Type B pancreatic cell (in vitro differentiated cells): ENCODE data around the gene GLG1. TPM values are rescaled to one million over a fixed set of nuclear protein-coding genes. Genes with fewer than 3 reads are reported as not detected.
A peak's percentile ranks its signal among the peaks of the same experiment; 100 is the strongest.

ENCODE experiments used
- DNase-seq: peaks from one replicate; pipeline ENCODE4 v3.0.0; 2021; ENCODE audit warnings: mixed read lengths; ENCODE audit not compliant: unreplicated experiment; ENCODE audit errors: extremely low spot score
- H3K27ac Mint-ChIP-seq: 2 replicates; pipeline ENCODE4 v1.8.0; 2021; ENCODE audit warnings: mild to moderate bottlenecking, mixed read lengths
- H3K27me3 Mint-ChIP-seq: 2 replicates; pipeline ENCODE4 v1.8.0; 2021; ENCODE audit warnings: mixed read lengths
- H3K36me3 Mint-ChIP-seq: 2 replicates; pipeline ENCODE4 v1.8.0; 2021; ENCODE audit warnings: mixed read lengths
- H3K4me1 Mint-ChIP-seq: one replicate; pipeline ENCODE4 v1.8.0; 2021; ENCODE audit warnings: mixed read lengths; ENCODE audit not compliant: unreplicated experiment
- H3K4me3 Mint-ChIP-seq: 2 replicates; pipeline ENCODE4 v1.8.0; 2021; ENCODE audit warnings: mild to moderate bottlenecking, mixed read lengths
- H3K9me3 Mint-ChIP-seq: 2 replicates; pipeline ENCODE4 v1.8.0; 2021; ENCODE audit warnings: mixed read lengths
- CTCF ChIP-seq: fragments of 200-600 bp; sonication (generic); conservative IDR thresholded peaks from 2 replicates; pipeline ENCODE4 v1.5.0; 2021; ENCODE audit warnings: antibody characterized with exemption, mild to moderate bottlenecking
- total RNA-seq: library from RNA; stranded (reverse); gene quantifications from 2 replicates; pipeline ENCODE4 v1.2.1, GENCODE V29; 2021; ENCODE audit warnings: low replicate concordance

Gene GLG1
- total RNA-seq, 1 donor from 2014 or later = 144 TPM

DNA sequence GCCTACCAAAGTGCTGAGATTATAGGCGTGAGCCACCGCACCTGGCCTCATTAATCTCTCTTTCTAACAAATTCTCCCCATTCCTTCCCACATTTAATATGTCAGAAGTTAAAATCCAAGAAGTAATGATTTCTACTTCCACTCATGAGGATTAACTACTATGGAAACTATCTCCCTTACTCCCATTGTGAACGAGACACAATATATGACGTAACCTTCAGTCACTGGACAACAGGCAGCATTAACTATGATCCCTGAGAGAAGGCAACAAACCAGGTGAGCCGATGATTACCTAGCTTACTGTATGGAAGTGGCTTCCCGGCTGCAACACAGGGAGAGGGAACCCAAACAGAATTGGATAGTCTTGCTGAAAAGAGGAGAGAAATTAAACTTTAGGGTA lies 20.0 kb downstream of the GLG1 start:
- Mint-ChIP-seq H3K36me3 (peaks cover 16% of the 10 kb centered on the region), H3K27me3 (no peaks in the 10 kb centered on the region), H3K4me1 (peaks cover 18% of the 10 kb centered on the region), H3K4me3 (no peak overlapping the region), H3K9me3 (peaks cover 13% of the 10 kb centered on the region), H3K27ac (peak overlapping the region; percentile 17)
- no peak for DNase-seq
- no peak for TF ChIP-seq CTCF

DNA sequence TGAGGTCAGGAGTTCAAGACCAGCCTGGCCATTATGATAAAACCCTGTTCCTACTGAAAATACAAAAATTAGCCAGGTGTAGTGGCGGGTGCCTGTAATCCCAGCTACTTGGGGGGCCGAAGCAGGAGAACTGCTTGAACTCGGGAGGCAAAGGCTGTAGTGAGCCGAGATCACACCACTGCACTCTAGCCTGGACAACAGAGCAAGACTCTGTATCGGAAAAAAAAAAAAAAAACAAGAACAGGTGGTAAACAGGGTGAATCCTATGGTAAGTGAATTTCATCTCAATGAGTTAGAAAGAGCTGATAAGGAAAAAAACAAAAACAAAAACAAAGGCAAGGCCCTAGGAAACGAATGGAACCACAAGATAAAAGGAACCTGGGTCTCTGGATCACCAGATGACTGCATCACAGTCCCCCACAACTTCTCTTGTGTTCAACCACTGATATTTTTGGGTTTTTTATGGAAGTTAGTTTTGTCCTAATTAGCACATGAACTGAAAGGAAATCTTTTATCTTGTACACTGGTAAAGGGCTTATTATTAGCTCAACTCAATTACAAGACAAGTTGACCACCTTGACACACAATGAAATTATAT lies 21.0 kb downstream of the GLG1 start:
- Mint-ChIP-seq H3K4me3 (no peak overlapping the region), H3K9me3 (peaks cover 13% of the 10 kb centered on the region), H3K27ac (no peak overlapping the region), H3K36me3 (peaks cover 16% of the 10 kb centered on the region), H3K27me3 (no peaks in the 10 kb centered on the region), H3K4me1 (peaks cover 21% of the 10 kb centered on the region)
- no peak for DNase-seq
- no peak for TF ChIP-seq CTCF

DNA sequence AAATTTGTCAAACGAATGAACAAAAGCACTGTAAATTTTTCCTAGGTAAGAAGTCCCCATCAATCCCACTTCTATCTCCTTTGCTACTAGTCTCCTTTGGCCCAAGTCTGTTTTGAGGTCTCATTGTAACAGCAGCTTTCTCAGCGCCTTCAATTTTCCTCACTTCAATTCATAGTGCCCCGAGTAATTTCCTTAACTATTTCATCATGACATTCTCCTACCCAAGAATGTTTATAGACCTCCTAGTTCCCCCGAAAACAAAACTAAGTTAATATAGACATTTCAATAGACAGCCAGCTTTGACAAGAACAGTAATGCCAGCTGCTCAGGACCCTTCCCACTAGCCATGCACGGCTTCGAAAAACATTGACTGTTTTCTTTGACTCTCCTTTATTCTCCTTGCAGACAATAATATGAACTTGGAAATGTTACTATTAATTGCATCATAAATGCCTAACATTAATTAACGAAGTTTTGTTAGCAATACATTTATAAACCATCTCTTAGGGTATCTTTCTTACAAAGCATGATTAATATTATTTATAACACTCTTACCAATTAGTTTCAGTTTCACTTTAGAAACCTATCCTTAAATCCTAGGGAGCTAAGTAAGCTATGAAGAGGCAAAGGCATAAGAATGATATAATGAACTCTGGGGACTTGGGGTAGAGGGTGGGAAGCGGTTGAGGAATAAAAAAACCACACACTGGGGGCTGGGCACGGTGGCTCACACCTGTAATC lies 22.8 kb downstream of the GLG1 start:
- Mint-ChIP-seq H3K4me1 (peaks cover 23% of the 10 kb centered on the region), H3K4me3 (no peak overlapping the region), H3K27ac (no peak overlapping the region), H3K9me3 (peaks cover 13% of the 10 kb centered on the region), H3K27me3 (no peaks in the 10 kb centered on the region), H3K36me3 (peaks cover 16% of the 10 kb centered on the region)
- no peak for DNase-seq
- no peak for TF ChIP-seq CTCF

GRCh38 chr16:74582970-74583369 lies 23.9 kb downstream of the GLG1 start:
- no peak for TF ChIP-seq CTCF
- peak overlapping the region; percentile 57 for H3K27ac Mint-ChIP-seq
- H3K9me3 Mint-ChIP-seq = peaks cover 13% of the 10 kb centered on the region
- H3K36me3 Mint-ChIP-seq = peaks cover 20% of the 10 kb centered on the region
- no peaks in the 10 kb centered on the region for H3K27me3 Mint-ChIP-seq
- no peak for DNase-seq
- H3K4me3 Mint-ChIP-seq = no peak overlapping the region
- peaks cover 34% of the 10 kb centered on the region for H3K4me1 Mint-ChIP-seq

- no peak overlapping the region for H3K4me3 Mint-ChIP-seq
- no peak overlapping the region for H3K27ac Mint-ChIP-seq
- peaks cover 15% of the 10 kb centered on the region for H3K36me3 Mint-ChIP-seq
- TF ChIP-seq CTCF = no peak
- H3K4me1 Mint-ChIP-seq = peaks cover 31% of the 10 kb centered on the region
- H3K27me3 Mint-ChIP-seq = no peaks in the 10 kb centered on the region
- peaks cover 13% of the 10 kb centered on the region for H3K9me3 Mint-ChIP-seq
- DNase-seq = no peak
These were observed 26.1 kb downstream of the GLG1 start for GRCh38 chr16:74580833-74581232.
